NCI-H1694 (cell line): ENCODE results near the gene CCDC82.

ENCODE experiments used
- DNase-seq: peaks from one replicate; lab custom pipeline; 2025; lab: John Stamatoyannopoulos, UW

Gene CCDC82

DNA sequence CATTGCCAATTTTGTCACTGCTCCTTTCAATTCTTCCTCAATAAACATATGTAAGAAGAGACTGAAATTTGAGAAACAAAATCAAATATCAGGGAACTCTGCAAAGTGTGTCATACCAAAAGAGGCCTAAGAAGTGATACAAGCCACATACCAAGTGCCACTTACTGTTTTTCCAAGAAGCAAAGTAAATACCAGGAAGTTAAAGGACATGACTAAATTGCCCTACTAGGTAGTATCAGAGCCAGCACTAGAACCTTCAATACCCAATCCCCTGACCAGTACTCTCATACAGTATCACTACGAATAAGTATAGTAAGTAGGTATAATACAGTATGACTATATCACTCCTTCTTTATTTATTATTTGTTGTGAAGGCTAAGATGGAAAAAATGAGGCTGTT lies 60.3 kb downstream of the CCDC82 start:
- DNase-seq: no peak

DNA sequence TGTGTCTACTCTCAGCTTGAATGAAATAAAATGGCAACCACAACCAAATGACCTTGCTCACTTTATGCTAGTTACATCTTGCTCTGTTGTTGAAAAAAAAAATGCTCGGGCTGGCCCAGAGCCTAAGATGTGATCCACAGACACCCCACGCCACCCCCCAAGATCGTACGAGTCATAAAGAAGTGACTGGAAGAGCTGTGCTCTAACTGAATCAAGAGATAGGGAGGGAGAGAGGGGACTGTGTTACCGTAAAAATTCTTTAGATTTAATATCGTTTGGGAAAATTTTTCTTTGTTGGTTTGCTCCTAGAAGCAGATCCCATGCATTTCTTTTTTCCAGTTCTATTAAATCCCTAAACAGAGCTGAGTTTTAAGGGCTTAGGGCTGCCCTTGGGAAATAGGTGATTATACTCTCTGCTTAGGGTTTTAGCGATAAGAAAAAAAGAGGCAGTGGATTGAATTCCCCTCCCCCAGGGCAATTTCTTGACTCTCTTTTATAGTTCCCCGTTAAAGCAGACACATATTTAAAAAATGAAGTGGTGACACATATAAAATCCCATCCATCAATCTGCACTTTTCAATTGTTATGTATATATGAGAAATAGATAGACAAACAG lies 61.2 kb downstream of the CCDC82 start:
- no peak for DNase-seq

DNA sequence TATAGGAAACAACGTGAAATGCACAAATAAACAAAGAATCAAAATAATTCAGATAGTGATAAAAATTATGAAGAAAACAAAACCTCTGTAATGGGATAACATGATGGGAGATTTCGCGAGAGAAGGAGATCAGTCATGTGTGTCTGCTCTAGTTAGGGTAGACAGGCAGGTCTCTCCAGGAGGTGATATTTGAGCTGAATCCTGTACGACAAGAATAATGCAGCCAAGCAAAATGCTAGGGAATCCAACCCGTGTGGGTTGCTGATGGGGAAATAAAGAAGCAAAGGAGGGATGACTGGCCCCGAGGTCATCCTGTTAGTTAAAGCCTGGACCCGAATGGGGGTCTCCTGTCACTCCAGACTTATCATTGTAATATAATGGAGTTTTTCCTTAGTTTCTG lies 62.8 kb downstream of the CCDC82 start:
- no peak for DNase-seq

- DNase-seq: no peak
Observed at GRCh38 chr11:96324912-96325311, 64.8 kb downstream of the CCDC82 start.

DNA sequence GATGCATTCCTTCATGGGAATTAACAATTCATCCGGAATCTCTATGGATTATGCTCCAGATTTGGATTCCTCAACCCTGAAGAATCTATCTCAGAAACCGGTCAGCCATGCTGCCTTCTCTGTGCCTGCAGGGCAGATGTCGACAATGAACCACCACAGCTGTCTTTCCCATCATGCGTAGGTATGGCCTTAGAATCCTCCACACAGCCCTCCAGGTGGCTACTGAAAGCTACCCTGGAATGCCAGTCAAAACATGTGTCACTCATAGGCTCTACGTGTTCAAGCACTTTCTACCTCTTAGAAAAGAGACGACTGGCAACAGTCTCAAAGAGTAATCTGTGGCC lies 66.1 kb downstream of the CCDC82 start:
- DNase-seq: no peak

DNA sequence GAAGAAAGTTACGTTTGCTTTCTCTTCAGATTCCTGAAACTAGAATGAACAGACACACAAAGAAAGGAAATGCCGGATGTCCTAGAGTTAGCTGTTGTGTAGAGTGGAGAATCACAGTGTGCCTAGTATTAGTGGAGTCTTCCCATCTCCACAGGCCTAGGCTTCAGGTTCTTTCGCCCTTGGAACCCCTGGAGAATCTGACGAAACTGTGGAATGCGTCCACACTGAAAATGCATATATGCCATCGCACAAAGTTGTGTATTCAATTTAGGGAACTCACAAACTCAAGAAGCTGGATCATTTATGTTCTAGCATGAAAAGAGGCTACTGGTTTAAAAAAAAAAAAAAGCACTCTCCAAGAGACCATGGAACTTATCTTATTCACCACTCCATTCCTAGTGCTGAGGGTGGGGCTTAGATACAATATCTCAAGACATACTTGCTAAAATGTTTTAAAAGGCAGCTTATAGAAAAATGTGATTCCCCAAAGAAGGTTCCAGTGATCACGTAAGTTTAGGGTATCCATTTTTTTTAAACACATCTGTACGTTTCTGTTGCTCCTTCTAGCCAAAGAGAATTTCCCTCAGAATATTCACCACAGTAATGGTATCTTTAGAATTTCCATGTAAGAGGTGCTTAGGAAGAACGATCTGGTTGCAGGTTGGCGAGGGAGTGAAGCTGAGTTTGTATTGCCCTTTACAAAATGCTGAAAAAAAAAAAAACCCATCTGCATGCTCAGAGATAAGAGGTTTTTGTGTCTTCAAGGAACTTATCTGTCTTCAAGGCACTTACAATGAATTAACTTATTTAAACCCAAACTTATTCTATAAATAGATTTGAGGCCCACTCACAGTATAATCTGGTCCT lies 66.7 kb downstream of the CCDC82 start:
- no peak for DNase-seq

DNA sequence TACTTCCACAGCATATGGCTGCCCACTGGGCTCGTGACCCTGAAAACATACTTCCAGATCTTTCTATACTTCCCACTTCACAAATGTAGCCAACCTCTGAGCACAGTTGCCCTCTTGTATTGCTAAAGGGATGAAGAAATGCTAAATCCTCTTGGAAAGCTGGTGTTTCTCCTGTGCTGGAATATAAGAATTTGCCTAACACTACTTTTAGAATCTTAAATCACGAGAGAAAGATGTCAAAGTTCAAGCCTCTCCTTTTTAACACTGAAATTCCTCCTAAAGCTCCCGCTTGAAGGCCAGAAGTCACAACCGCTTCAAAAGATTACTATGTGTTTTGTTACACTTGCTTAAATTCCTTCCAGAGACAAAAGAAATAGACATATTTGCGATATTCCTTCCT lies 68.6 kb downstream of the CCDC82 start:
- DNase-seq: no peak

- DNase-seq: no peak
Observed at GRCh38 chr11:96319898-96320656, 69.6 kb downstream of the CCDC82 start.

DNA sequence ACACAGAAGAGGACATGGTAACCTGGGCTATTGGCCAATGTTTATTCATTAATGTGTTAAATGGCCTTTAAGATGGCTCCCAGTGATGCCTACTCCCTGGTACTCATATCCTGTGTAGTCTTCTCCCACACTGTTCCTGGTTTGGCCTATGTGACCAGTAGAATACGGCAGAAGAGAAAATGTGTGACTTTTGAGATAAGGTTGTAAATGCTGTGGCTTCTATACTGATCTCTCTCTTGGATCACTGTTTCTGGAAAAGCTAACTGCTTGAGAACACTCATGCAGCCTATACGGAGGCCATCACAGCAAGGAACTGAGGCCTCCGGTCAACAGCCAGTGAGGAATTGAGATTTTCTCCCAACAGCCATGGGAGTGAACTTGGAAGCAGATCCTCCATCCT lies 70.9 kb downstream of the CCDC82 start:
- DNase-seq: no peak

GRCh38 chr11:96318399-96318798 lies 71.3 kb downstream of the CCDC82 start:
- no peak for DNase-seq

DNA sequence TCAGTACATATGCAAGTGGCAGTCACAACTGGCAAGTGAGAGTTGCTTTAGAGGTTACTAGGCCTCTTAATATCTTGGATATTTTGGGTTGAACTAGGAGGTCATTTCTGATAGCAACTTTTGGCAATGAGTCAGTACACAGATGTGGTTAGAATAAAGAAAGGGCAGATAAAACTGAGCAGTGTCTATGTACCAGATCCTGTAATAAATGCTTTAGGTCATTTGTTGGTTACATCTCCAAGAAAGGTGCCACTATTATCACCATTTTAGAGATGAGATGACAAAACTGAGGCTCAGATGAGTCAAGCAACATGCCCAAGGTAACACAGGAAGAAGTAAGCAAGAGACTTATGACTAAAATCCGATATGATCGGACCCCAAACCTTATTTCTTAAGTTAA lies 71.7 kb downstream of the CCDC82 start:
- DNase-seq: no peak

- no peak for DNase-seq
Observed at GRCh38 chr11:96317571-96317970, 72.1 kb downstream of the CCDC82 start.

DNA sequence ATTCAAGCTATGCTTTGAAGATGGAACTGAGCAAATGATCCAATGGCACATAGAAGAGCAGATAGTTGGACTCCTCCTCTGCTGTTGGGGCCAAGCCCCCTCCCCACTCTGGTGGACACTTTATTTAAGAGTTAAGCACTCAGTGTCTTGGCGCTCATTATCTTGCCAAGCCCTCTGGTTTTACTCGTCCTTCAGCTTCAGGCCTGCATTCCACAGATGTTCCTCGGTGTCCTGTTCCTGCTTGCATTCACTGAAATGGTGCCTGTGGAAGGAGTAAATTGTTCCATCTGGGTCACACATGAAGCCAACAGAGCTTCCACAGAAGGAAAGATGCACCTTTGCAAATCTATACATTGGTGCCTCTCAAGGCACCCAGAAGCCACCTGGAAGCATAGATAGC lies 72.8 kb downstream of the CCDC82 start:
- DNase-seq: no peak

GRCh38 chr11:96315476-96315875 lies 74.2 kb downstream of the CCDC82 start:
- no peak for DNase-seq

GRCh38 chr11:96314326-96315020 lies 75.2 kb downstream of the CCDC82 start:
- no peak for DNase-seq

DNA sequence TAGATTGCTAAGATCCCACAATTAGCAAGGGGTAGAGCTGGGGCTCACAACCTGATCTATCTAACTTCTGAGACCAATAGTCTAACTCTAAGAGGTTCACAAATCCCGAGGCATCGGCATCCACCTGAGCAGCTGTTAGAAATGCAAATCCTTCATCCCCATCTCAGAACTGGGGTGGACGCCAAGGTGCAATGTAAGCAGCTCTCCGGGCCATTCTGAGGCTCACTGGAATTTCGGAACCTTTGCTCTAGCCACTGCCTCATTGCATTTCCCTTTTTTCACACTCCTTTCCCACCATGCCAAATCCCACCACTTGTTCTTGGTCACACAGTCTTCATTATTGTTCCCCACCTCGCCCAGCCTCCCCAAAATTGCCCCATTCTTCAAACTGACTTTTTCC lies 76.5 kb downstream of the CCDC82 start:
- no peak for DNase-seq

DNA sequence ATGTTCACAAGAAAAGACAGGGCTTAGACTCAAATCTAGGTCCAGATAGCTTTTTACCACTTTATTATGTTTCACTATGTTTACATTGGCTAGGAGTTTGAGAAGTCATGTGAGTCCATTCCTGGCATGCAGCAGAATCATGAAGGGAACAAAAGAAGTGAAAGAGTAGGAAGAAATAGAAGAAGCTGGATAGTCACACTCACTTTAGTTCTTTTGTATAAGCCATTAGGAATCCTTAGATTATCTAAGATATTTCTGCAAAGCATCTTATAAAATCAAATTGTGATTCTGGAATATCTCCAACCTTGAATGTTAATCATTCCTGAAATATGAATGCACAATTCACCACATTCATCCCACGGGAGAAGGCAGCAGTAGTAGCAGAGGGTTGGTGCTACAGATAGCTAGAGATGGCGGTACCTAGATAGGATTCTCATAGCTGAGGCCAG lies 78.6 kb downstream of the CCDC82 start:
- no peak for DNase-seq

DNA sequence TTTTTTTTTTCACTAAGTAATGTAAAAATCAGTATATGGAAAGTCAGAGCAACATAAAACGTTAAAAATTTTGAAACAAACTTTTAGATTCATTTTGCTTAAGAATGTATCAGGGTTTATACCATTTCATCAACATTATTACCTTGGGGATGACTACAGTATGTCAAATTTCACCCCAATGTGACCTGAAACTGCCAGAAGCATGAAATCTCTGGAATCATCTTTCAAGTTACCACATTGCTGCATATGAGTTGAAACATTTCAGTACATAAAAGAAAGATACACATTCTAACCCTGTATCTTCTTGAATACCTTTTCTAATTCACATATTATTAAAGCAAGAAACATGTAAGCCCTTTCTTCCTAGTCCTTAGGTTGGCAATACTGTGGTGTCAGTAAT lies 79.5 kb downstream of the CCDC82 start:
- no peak for DNase-seq

DNA sequence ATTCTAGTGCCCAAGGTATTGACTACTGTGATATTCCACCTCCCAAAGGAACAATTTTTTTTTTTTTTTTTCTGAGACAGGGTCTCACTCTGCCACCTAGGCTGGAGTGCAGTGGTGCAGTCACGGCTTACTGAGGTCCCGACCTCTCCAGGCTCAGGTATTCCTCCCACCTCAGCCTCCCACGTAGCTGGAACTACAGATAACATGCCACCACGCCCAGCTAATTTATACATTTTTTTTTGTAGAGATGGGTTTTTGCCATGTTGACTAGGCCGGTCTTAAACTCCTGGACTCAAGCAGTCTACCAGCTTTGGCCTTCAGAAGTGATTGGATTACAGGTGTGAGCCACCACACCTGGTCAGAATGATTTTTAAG lies 80.1 kb downstream of the CCDC82 start:
- DNase-seq: no peak

DNA sequence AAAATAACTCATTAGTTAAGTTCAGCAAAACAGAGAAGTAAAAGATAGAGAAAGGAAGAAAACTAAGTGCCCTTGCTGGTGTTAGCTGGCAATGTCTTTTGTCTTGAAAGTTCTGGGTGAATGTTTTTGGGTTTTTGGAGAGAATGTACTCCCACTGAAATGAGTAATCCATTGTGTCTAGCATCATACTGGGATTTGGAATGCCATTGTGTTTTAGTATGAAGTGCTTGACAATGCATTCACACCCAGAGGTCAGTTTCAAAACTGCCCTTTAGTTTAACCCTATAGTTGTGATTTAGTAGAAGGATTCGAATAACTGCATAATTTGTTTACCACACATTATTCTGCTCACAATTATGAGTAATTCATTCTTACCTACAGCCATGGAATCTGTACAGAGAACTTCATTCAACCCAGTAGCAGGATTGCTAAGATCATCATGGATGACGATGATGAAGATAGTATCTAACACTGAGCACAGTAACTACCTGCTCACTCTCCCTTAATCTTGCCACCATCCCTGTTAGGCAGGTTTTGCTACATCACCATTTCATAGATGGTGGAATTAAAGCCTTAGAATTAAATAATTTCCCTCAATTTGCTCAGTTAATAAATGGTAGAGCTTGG lies 80.6 kb downstream of the CCDC82 start:
- no peak for DNase-seq

DNA sequence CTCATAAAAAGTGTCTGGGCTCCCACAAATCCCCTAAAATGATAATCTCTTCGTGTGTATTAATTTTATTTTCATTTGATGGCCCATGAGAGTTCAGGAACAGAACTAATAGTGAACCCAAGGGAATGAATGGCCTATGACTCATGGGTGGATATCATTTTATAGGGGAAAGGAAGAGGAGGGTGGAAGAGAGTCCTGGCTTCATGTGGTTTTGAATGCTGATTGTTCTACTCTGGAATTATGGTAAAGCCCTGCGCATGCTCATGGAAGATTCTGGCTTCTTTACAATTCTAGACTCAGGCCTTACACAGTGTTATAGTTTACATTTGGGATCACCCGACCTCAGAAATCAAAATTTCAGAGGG lies 82.0 kb downstream of the CCDC82 start:
- no peak for DNase-seq
